HG02840 (cell line): Measurements from ENCODE around the gene SHTN1.

Experiments
- ATAC-seq: cut with Tn5 transposase; IDR thresholded peaks from one replicate; pipeline ENCODE4 v1.9.1; 2021; ENCODE audit warnings: mild to moderate bottlenecking, moderate library complexity, moderate number of reproducible peaks; ENCODE audit not compliant: unreplicated experiment, low FRiP score

The SHTN1 gene, protein sequence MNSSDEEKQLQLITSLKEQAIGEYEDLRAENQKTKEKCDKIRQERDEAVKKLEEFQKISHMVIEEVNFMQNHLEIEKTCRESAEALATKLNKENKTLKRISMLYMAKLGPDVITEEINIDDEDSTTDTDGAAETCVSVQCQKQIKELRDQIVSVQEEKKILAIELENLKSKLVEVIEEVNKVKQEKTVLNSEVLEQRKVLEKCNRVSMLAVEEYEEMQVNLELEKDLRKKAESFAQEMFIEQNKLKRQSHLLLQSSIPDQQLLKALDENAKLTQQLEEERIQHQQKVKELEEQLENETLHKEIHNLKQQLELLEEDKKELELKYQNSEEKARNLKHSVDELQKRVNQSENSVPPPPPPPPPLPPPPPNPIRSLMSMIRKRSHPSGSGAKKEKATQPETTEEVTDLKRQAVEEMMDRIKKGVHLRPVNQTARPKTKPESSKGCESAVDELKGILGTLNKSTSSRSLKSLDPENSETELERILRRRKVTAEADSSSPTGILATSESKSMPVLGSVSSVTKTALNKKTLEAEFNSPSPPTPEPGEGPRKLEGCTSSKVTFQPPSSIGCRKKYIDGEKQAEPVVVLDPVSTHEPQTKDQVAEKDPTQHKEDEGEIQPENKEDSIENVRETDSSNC

GRCh38 chr10:117005026-117005526 lies at the start of gene SHTN1:
SHTN1 (minus strand) TSS chr10:117005187; CDS start chr10:117005079, 108 bp downstream.
- no peak for ATAC-seq

DNA sequence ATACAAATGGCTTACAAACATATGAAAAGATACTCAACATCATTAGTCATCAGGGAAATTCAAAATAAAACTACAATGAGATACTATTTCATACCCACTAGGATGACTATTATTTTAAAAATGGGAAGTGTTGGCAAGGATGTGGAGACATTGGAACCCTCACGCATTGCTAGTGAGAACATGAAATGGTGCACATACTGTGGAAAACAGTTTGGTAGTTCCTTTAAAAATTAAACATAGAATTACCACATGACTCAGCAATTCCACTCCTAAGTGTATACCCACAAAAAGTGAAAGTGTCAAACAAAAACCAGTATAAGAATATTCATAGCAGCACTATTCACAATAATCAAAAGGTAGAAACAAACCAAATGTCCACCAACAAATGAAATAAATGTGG lies 48.5 kb upstream of the SHTN1 start:
- ATAC-seq, result no peak

DNA sequence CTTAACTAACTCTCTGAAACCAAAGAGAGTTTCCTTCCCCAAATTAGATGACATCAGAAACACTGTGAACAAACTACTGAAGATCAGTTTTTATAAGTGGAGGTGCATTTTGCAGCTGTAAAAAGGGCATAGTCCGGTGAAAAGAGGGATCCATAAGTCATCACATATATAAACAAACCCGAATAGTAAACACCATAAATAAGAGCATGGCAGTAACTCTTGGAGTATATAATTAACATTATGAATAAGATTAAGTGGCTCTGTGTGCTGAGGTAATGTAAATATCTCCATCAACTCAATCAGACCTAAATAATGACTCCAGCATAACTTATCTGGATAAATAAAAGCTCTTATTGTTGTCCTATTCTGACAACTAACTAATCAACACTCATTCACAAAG lies 43.0 kb upstream of the SHTN1 start:
- no peak for ATAC-seq

DNA sequence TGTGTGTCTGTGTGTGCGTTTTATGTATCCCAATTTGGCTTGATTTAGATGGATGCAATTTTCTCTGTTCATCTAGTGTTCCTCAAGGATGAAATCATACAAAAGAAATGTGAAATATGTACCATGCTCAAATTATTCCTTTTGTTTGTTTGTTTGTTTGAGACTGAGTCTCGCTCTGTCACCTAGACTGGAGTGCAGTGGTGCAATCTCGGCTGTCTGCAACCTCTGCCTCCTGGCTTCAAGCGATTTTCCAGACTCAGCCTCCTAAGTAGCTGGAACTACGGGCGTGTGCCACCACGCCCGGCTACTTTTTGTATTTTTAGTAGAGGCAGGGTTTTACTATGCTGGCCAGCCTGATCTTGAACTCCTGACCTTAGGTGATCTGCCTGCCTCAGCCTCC lies 11.3 kb upstream of the SHTN1 start:
- no peak for ATAC-seq

- ATAC-seq, result no peak
Observed at GRCh38 chr10:117014835-117015234, 9.8 kb upstream of the SHTN1 start.

DNA sequence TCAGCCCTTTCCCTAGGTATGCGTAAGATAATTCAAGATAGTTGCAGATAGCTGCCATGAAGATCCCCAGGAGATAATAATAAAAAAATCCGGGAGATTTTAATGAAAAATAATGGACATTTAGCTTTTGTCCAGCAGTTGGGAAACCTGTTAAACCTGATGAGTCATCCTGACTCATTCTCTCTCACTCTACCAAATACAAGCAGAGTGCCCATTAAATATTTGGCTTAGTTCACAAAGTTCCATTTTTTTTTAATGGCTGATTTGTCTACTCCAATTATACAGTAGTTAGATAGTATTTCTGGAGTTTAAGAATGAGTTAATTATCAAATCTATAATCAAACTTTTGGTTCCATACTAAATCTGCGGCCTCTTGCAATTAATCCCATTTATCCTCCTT lies 2.1 kb upstream of the SHTN1 start:
- no peak for ATAC-seq

DNA sequence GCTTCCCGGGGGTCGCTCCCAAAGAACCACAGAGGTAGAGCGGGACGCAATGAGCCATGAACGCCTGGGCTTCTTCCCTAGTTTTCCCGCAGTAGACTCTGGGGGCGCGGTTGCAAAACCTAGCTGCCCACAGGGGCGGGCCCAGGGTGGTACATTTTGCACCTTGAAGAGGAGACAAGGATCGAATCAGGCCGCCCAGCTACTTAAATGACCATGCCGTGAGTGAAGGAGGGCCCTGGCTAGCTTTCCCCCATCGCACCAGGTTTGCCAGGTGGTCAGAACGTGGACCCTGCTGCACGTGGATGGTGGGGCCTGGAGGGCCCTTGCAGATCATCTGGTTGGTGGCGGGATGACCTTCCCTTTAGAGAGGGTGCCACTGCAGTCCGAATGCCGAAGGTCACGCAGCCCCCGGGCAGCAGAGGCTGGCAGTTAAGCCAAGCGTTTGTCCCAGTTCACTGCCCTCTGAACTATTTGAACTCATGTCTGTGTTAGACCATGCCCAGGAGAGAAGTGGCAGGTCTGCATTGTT lies 604 bp upstream of the SHTN1 start:
- ATAC-seq, result no peak

- ATAC-seq, result no peak
Observed at GRCh38 chr10:117004227-117005025, 561 bp downstream of the SHTN1 start.

GRCh38 chr10:117003336-117003735 lies 1.7 kb downstream of the SHTN1 start:
- ATAC-seq, result no peak

DNA sequence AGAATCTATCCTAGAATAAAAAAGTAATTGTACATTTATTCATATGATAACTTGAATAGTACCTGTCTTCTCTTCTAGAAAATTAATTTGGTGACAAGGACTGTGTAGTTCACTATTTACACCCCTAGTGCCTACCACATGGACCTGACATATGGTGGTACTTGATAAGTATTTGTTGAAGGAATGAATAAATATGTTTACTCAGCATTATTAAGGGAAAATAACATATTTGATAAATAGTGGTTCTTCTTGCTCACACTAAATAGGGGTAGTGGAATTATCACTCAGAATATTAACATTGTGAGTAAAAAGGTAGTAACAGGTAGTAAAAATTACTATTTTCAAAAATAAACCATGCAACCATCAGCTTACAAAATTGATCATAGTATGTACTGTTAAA lies 2.8 kb downstream of the SHTN1 start:
- ATAC-seq, result no peak

DNA sequence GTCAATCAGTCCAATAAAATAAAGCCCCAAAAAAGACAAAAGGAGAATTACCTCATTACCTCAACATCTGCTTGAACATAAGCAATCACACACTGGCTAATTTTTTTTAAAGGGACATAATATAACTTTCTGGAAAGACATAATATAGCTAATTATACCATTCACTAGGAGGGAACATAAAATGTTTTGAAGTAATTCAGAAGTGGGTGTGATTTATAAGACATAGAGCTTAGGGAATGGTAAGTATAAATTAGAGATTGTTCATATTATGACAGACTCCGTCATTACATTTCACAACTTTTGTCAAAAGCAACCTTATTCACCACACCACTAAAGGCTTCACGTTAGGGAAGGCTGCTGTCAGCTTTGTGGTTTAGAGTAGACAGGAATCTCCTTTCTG lies 3.8 kb downstream of the SHTN1 start:
- ATAC-seq, result no peak

- ATAC-seq, result no peak
Observed at GRCh38 chr10:117000580-117000979, 4.4 kb downstream of the SHTN1 start.

DNA sequence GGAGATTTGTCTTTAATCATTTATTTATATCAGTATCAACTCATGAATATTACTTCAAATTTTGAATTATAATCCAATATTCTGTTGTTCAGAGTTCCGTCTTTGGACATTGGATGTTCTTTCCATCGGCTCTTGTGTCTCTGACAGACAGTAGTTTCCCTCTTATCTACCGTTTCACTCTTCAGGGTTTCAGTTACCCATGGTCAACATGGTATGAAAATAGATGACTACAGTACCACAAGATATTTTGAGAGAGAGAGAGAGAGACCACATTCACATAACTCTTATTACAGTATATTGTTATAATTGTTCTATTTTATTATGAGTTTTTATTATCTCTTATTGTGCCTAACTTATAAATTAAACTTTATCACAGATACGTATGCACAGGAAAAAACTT lies 6.8 kb downstream of the SHTN1 start:
- ATAC-seq, result no peak

DNA sequence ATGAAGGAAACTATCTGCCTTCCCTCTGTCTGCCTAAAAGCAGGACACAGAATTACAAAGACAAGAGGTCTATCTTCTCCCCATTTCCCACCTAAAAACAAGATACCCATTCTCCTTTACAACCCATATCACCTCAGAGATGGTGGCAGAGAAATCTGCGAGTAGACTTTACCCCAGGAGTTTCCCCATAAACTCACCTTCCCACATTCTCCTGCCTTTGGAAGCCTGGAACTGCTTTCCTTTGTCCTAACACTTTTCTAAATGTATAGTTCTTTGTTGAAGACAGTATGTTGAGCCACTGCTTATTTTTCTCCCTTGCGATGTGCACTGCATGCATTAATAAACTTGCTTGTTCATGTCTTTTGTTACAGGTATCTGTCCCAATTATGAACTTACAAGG lies 8.0 kb downstream of the SHTN1 start:
- no peak for ATAC-seq

GRCh38 chr10:116995648-116996047 lies 9.3 kb downstream of the SHTN1 start:
- ATAC-seq, result no peak

DNA sequence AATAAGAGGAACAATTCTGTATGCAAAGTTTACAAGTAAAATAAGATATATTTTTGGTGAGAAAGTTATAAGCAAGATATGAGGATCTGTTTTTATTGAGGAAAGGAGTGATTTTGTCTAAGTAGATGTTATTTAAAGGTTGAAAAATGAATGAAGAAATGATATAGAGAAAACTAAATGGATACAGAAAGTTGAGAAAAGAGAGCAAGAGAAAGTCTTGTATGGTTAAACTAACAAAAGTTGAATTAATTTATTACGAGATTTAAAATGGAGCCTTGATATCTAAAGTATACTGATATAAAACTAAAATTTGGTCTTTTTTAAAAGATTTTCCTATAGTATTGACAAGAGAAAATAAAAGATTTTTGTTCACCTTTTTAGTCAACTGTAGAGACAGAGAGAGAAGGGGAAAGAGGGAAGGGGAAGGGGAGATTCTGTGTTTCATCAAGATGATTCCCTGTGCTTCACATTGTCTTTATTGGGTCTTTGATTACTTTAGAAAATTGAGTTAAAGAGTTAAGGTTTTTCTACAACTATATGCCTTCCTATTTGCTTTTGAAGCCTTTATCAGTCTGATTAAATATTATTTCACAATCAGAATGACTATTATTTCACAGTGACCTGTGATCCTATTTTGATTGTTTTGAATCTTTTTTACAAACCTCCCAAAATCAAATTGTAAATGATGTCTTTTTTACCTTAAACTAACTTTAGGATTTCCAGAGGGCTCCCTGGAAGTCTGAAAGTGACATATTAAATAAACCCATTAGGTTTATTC lies 10.7 kb downstream of the SHTN1 start:
- ATAC-seq, result no peak

GRCh38 chr10:116993610-116994009 lies 11.4 kb downstream of the SHTN1 start:
- no peak for ATAC-seq

DNA sequence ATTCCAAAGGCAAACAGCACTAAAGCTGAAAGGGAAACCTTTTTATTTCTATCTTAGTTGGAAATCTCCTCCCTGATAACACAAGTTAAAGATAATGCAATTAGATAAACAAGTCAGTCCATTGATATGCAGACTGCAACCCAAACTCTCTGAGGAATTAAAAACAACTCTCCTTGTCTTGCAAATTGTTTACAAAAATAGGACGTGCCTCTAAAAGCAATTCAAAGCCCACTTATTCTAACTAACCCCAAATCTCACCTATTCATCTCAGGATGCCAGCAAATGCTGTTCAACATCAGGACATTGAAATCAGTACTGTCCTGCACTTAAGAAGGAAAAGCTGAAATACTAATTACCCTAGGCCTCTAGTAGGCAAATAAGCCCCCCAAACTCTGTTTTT lies 12.8 kb downstream of the SHTN1 start:
- no peak for ATAC-seq

GRCh38 chr10:116990276-116990800 lies 14.6 kb downstream of the SHTN1 start:
- no peak for ATAC-seq

GRCh38 chr10:116989439-116989838 lies 15.5 kb downstream of the SHTN1 start:
- ATAC-seq, result no peak
